HepG2 (cell line): ENCODE results near the gene ZNF865. TPM values are rescaled to one million over a fixed set of nuclear protein-coding genes. Genes with fewer than 3 reads are reported as not detected.

Experiments
- ARID4A ChIP-seq: sonication (generic); formaldehyde crosslinking; IDR thresholded peaks from 2 replicates; pipeline ENCODE4 v1.5.0; 2020; ENCODE audit warnings: mild to moderate bottlenecking, missing genetic modification reagents, borderline replicate concordance
- ATF7 ChIP-seq, 2 experiments: fragments of 450-650 bp in 1 of 2; sonication (generic) in 1 of 2; formaldehyde crosslinking in 1 of 2; IDR thresholded peaks; 2 replicates each; pipeline versions ENCODE4 v1.4.0 to v1.6.1; 2016 to 2020; ENCODE audit warnings: antibody characterized with exemption in 1 of 2, mild to moderate bottlenecking in 1 of 2, missing genetic modification reagents in 1 of 2
- HDAC1 ChIP-seq: sonication (generic); formaldehyde crosslinking; IDR thresholded peaks from 2 replicates; pipeline ENCODE4 v1.5.1; 2020; ENCODE audit warnings: mild to moderate bottlenecking, missing genetic modification reagents
- HOXD1 ChIP-seq: sonication (generic); formaldehyde crosslinking; IDR thresholded peaks from 2 replicates; pipeline ENCODE4 v1.5.0; 2020; ENCODE audit warnings: missing genetic modification reagents
- LCORL ChIP-seq, 2 experiments: fragments of 450-650 bp in 1 of 2; sonication (generic) in 1 of 2; formaldehyde crosslinking in 1 of 2; IDR thresholded peaks; 2 replicates each; pipeline versions ENCODE4 v1.5.0 to v1.6.1; 2017 to 2020; ENCODE audit warnings: antibody characterized with exemption in 1 of 2, missing genetic modification reagents in 1 of 2
- MTF1 ChIP-seq: sonication (generic); formaldehyde crosslinking; IDR thresholded peaks from 2 replicates; pipeline ENCODE4 v1.5.0; 2020; ENCODE audit warnings: missing genetic modification reagents
- PAXIP1 ChIP-seq: sonication (generic); formaldehyde crosslinking; conservative IDR thresholded peaks from 2 replicates; pipeline ENCODE4 v1.4.0; 2020; ENCODE audit warnings: mild to moderate bottlenecking, missing genetic modification reagents, moderate library complexity
- POGZ ChIP-seq: sonication (generic); formaldehyde crosslinking; IDR thresholded peaks from 2 replicates; pipeline ENCODE4 v1.4.0; 2020; ENCODE audit warnings: mild to moderate bottlenecking, missing genetic modification reagents
- PRDM4 ChIP-seq: sonication (generic); formaldehyde crosslinking; IDR thresholded peaks from 2 replicates; pipeline ENCODE4 v1.9.0; 2021; ENCODE audit warnings: missing genetic modification reagents, borderline replicate concordance
- UBTF ChIP-seq: sonication (generic); formaldehyde crosslinking; IDR thresholded peaks from 2 replicates; pipeline ENCODE4 v1.4.0; 2020; ENCODE audit warnings: mild to moderate bottlenecking, missing genetic modification reagents
- ZKSCAN8 ChIP-seq: IDR thresholded peaks from 2 replicates; pipeline ENCODE4 v1.6.1; 2016; ENCODE audit warnings: borderline replicate concordance, missing genetic modification reagents, missing compliant biosample characterization
- ZNF510 ChIP-seq: sonication (generic); formaldehyde crosslinking; IDR thresholded peaks from 2 replicates; pipeline ENCODE4 v1.4.0; 2020; ENCODE audit warnings: low read depth, mild to moderate bottlenecking, missing genetic modification reagents
- polyA plus RNA-seq, 8 experiments: library from polyadenylated mRNA; depleted of rRNA in 3 of 8; stranded (reverse) in 7 of 8; unstranded in 1 of 8; fragments of >200 nt; fragmentation: Illumina TruSeq in 4 of 8; extraction: Trizol in 4 of 8; gene quantifications; 2 replicates each; pipeline versions ENCODE4 v1.2.1 to v1.2.3, GENCODE V29; 2011 to 2016; ENCODE audit warnings: low read depth in 4 of 8, missing spikeins in 1 of 8, mixed read lengths in 1 of 8; ENCODE audit not compliant: insufficient read depth in 1 of 8
- total RNA-seq, 5 experiments: library from RNA; depleted of rRNA; stranded (reverse); fragments of >200 nt; fragmentation: Illumina TruSeq; extraction: Trizol; gene quantifications; 2 replicates each; pipeline ENCODE4 v1.2.3, GENCODE V29; 2016; ENCODE audit warnings: low read depth in 1 of 5

Gene ZNF865
- total and polyA plus RNA-seq, 2 of the 13 experiments (the other 11 are each of a cell fraction or from before 2014, with no cell fraction given): 0.93 to 1.0 TPM

GRCh38 chr19:55643003-55643886, 37.8 kb downstream of the ZNF865 start, which contains the start of gene ZNF581 (continued):
- TF ChIP-seq PRDM4 (CRISPR knock-in tag): no peak
- no peak for TF ChIP-seq ZNF510 (CRISPR knock-in tag)
- 0 out of 2 replicates have a peak, but pooled peaks have one; percentile 40 for TF ChIP-seq POGZ (CRISPR knock-in tag)
- peak; percentile 88 for TF ChIP-seq HDAC1 (CRISPR knock-in tag)
- TF ChIP-seq PAXIP1: peak; percentile 37; the same call in 1 of the 2 replicates
- TF ChIP-seq LCORL (IDR thresholded peaks at IDR 0.05): no peak
- 0 out of 2 replicates have a peak, but pooled peaks have one; percentile 35 for TF ChIP-seq LCORL (CRISPR knock-in tag; IDR thresholded peaks at IDR 0.05)
- no peak for TF ChIP-seq MTF1
- TF ChIP-seq ZKSCAN8 (CRISPR knock-in tag): 0 out of 2 replicates have a peak, but pooled peaks have one; percentile 27
- TF ChIP-seq ATF7 (IDR thresholded peaks at IDR 0.05): no peak
- TF ChIP-seq ATF7 (CRISPR knock-in tag; IDR thresholded peaks at IDR 0.05): no peak
- TF ChIP-seq ARID4A (CRISPR knock-in tag): peak; percentile 70
- peak; percentile 77 for TF ChIP-seq UBTF
- TF ChIP-seq HOXD1: no peak
